Small intestine (tissue), 7 donors: ENCODE measurements around the gene CARD10. TPM values are rescaled to one million over a fixed set of nuclear protein-coding genes. Genes with fewer than 3 reads are reported as not detected.

Experiments used
- DNase-seq, 2 donors: peaks; one replicate each; pipeline versions ENCODE4 v3.0.0 to v3.0.0-alpha.2; 2013
- FAIRE-seq: peaks from 2 replicates; lab custom pipeline; 2012; peaks lifted over from hg19 to GRCh38; lab: Jason Lieb, UNC
- H3K27ac ChIP-seq, 3 donors: one replicate each; pipeline ENCODE4 v1.5.1; 2013; ENCODE audit warnings: low read length in 2 of 3, mild to moderate bottlenecking in 2 of 3, control low read depth in 1 of 3, inconsistent platforms in 1 of 3, low read depth in 1 of 3, moderate library complexity in 1 of 3
- H3K27me3 ChIP-seq, 3 donors: one replicate each; pipeline ENCODE4 v1.6.1; 2013; ENCODE audit warnings: low read length in 3 of 3, inconsistent platforms in 1 of 3; ENCODE audit not compliant: control insufficient read depth in 3 of 3, insufficient read depth in 3 of 3
- H3K36me3 ChIP-seq, 3 donors: one replicate each; pipeline ENCODE4 v1.6.1; 2013; ENCODE audit warnings: low read length in 3 of 3, inconsistent platforms in 1 of 3, low read depth in 1 of 3, mild to moderate bottlenecking in 1 of 3, moderate library complexity in 1 of 3; ENCODE audit not compliant: control insufficient read depth in 3 of 3, insufficient read depth in 2 of 3
- H3K4me1 ChIP-seq, 3 donors: one replicate each; pipeline ENCODE4 v1.6.1; 2013; ENCODE audit warnings: low read length in 2 of 3, inconsistent platforms in 1 of 3, low read depth in 1 of 3, mild to moderate bottlenecking in 1 of 3, moderate library complexity in 1 of 3; ENCODE audit not compliant: control insufficient read depth in 3 of 3, insufficient read depth in 2 of 3
- H3K4me3 ChIP-seq, 3 donors: one replicate each; pipeline ENCODE4 v1.5.1; 2013; ENCODE audit warnings: low read length in 3 of 3, control low read depth in 1 of 3, inconsistent platforms in 1 of 3, low read depth in 1 of 3, mild to moderate bottlenecking in 1 of 3, moderate library complexity in 1 of 3
- H3K9me3 ChIP-seq, 2 donors: one replicate each; pipeline ENCODE4 v1.6.1; 2013; ENCODE audit warnings: low read depth in 1 of 2, low read length in 1 of 2; ENCODE audit not compliant: control insufficient read depth in 2 of 2, insufficient read depth in 1 of 2
- WGBS, 3 donors: extraction: QIAGEN DNeasy Blood & Tissue Kit; methylation state at CpG; one replicate each; pipeline ENCODE4 v1.1.7; 2013; 5-methylcytosine and 5-hydroxymethylcytosine counted together
- polyA plus RNA-seq, 4 donors: library from polyadenylated mRNA; stranded (reverse) in 3 of 4; unstranded in 1 of 4; fragments of 200-250 nt in 3 of 4; fragments of 120-200 nt in 1 of 4; gene quantifications; one replicate each; pipeline versions ENCODE4 v1.2.1 to v1.2.3, GENCODE V29; 2013
- donor health status: healthy with polysubstance abuse.
- donor health status: control.
- donor health status: control.
- donor health status: Bipolar disorder and iron deficiency.
- donor health status: healthy.

The CARD10 gene
- polyA plus RNA-seq, 4 donors = 31.5 to 129 (median 88.8) TPM

GRCh38 chr22:37460684-37461083 is 58.5 kb downstream of the CARD10 start:
- H3K4me1 ChIP-seq = no peaks in the 10 kb centered on the region
- H3K9me3 ChIP-seq = no peaks in the 10 kb centered on the region
- no peak overlapping the region for H3K4me3 ChIP-seq
- DNase-seq = no peak
- no peaks in the 10 kb centered on the region for H3K36me3 ChIP-seq
- 74 to 86% (median 79%) methylated on average over 3 of the region's 3 CpGs for WGBS, 3 donors
- no peak for FAIRE-seq
- H3K27ac ChIP-seq = no peak overlapping the region
- peaks cover 0 to 7% (median 0%) of the 10 kb centered on the region in 3 donors for H3K27me3 ChIP-seq

- Histone ChIP-seq H3K4me3 (no peak overlapping the region), H3K27ac (no peak overlapping the region), H3K4me1 (peaks cover 0 to 10% (median 0%) of the 10 kb centered on the region in 3 donors), H3K9me3 (no peaks in the 10 kb centered on the region), H3K36me3 (no peaks in the 10 kb centered on the region), H3K27me3 (peaks cover 0 to 7% (median 0%) of the 10 kb centered on the region in 3 donors)
- WGBS, 3 donors = 24 to 58% (median 41%) methylated on average over 9 of the region's 9 CpGs
- DNase-seq (peak in 1 of 2 donors; percentile 95), FAIRE-seq (no peak)
These were observed 60.0 kb downstream of the CARD10 start for GRCh38 chr22:37459206-37459605.

GRCh38 chr22:37457093-37457893 is 61.9 kb downstream of the CARD10 start:
- FAIRE-seq (no peak), DNase-seq (peak; percentile 83 to 85)
- Histone ChIP-seq H3K4me3 (no peak overlapping the region), H3K27me3 (peaks cover 0 to 4% (median 0%) of the 10 kb centered on the region in 3 donors), H3K27ac (no peak overlapping the region), H3K4me1 (peaks cover 0 to 10% (median 0%) of the 10 kb centered on the region in 3 donors), H3K36me3 (no peaks in the 10 kb centered on the region), H3K9me3 (no peaks in the 10 kb centered on the region)
- 33 to 43% (median 36%) methylated on average over 4 of the region's 4 CpGs for WGBS, 3 donors

GRCh38 chr22:37456346-37456745 is 62.9 kb downstream of the CARD10 start:
- Histone ChIP-seq H3K36me3 (no peaks in the 10 kb centered on the region), H3K27me3 (peaks cover 0 to 3% (median 0%) of the 10 kb centered on the region in 3 donors), H3K27ac (no peak overlapping the region), H3K4me1 (peaks cover 0 to 10% (median 0%) of the 10 kb centered on the region in 3 donors), H3K9me3 (peaks cover 0 to 4% of the 10 kb centered on the region in 2 donors), H3K4me3 (no peak overlapping the region)
- FAIRE-seq (no peak), DNase-seq (no peak)
- WGBS, 3 donors = 75 to 82% (median 77%) methylated on average over 17 of the region's 17 CpGs

GRCh38 chr22:37455896-37456295 is 63.3 kb downstream of the CARD10 start:
- DNase-seq = no peak
- no peaks in the 10 kb centered on the region for H3K36me3 ChIP-seq
- 63 to 73% (median 67%) methylated on average over 13 to 14 of the region's 14 CpGs for WGBS, 3 donors
- peaks cover 0 to 3% (median 0%) of the 10 kb centered on the region in 3 donors for H3K27me3 ChIP-seq
- peaks cover 0 to 6% of the 10 kb centered on the region in 2 donors for H3K9me3 ChIP-seq
- no peak overlapping the region for H3K4me3 ChIP-seq
- no peak for FAIRE-seq
- H3K4me1 ChIP-seq = peaks cover 0 to 10% (median 0%) of the 10 kb centered on the region in 3 donors
- no peak overlapping the region for H3K27ac ChIP-seq

GRCh38 chr22:37454857-37455686 is 64.1 kb downstream of the CARD10 start:
- FAIRE-seq (no peak), DNase-seq (peak; percentile 55 to 71)
- Histone ChIP-seq H3K36me3 (no peaks in the 10 kb centered on the region), H3K9me3 (peaks cover 0 to 6% of the 10 kb centered on the region in 2 donors), H3K27me3 (peaks cover 0 to 6% (median 0%) of the 10 kb centered on the region in 3 donors), H3K4me3 (no peak overlapping the region), H3K4me1 (peaks cover 0 to 10% (median 0%) of the 10 kb centered on the region in 3 donors), H3K27ac (no peak overlapping the region)
- 20 to 45% (median 27%) methylated on average over 21 of the region's 21 CpGs for WGBS, 3 donors

GRCh38 chr22:37453696-37454095 is 65.5 kb downstream of the CARD10 start:
- peaks cover 0 to 6% of the 10 kb centered on the region in 2 donors for H3K9me3 ChIP-seq
- DNase-seq (no peak), FAIRE-seq (no peak)
- H3K4me3 ChIP-seq = no peak overlapping the region
- no peak overlapping the region for H3K27ac ChIP-seq
- WGBS, 3 donors = 93 to 96% (median 94%) methylated on average over 7 of the region's 7 CpGs
- H3K27me3 ChIP-seq = peaks cover 0 to 6% (median 0%) of the 10 kb centered on the region in 3 donors
- peaks cover 0 to 10% (median 0%) of the 10 kb centered on the region in 3 donors for H3K4me1 ChIP-seq
- no peaks in the 10 kb centered on the region for H3K36me3 ChIP-seq

- H3K4me1 ChIP-seq = peaks cover 0 to 10% (median 0%) of the 10 kb centered on the region in 3 donors
- 41 to 86% (median 47%) methylated on average over 1 of the region's 1 CpG for WGBS, 3 donors
- no peaks in the 10 kb centered on the region for H3K36me3 ChIP-seq
- FAIRE-seq (no peak), DNase-seq (no peak)
- H3K9me3 ChIP-seq = peaks cover 0 to 6% of the 10 kb centered on the region in 2 donors
- H3K27ac ChIP-seq = no peak overlapping the region
- peaks cover 0 to 5% (median 3%) of the 10 kb centered on the region in 3 donors for H3K27me3 ChIP-seq
- H3K4me3 ChIP-seq = no peak overlapping the region
These were observed 68.0 kb downstream of the CARD10 start for GRCh38 chr22:37451218-37451617.
